Heart left ventricle (tissue), 16 donors: Measurements from ENCODE around the gene STON1. TPM values are rescaled to one million over a fixed set of nuclear protein-coding genes. Genes with fewer than 3 reads are reported as not detected.

ENCODE experiments used
- ATAC-seq, 4 donors: fragments of 200-7000 bp; cut with Tn5 transposase; one replicate each; pipeline ENCODE4 v1.9.1; 2020 to 2022; ENCODE audit warnings: moderate library complexity in 4 of 4, mild to moderate bottlenecking in 3 of 4, moderate number of reproducible peaks in 1 of 4
- DNase-seq, 5 donors: peaks; one replicate each; pipeline ENCODE4 v3.0.0-alpha.2; 2020
- H3K27ac ChIP-seq, 12 donors: fragments of 200-600 bp; sonication (generic) in 4 of 12; one replicate each; pipeline versions ENCODE4 v1.5.0 to v1.8.0; 2016 to 2022; ENCODE audit warnings: mild to moderate bottlenecking in 2 of 12
- H3K27me3 ChIP-seq, 9 donors: fragments of 200-600 bp; sonication (generic) in 2 of 9; one replicate each; pipeline versions ENCODE4 v1.5.1 to v1.8.0; 2016 to 2022; ENCODE audit warnings: mild to moderate bottlenecking in 3 of 9
- H3K36me3 ChIP-seq, 9 donors: fragments of 200-600 bp; sonication (generic) in 2 of 9; one replicate each; pipeline versions ENCODE4 v1.5.0 to v1.8.0; 2018 to 2022; ENCODE audit warnings: mild to moderate bottlenecking in 2 of 9
- H3K4me1 ChIP-seq, 12 donors: fragments of 200-600 bp; sonication (generic) in 4 of 12; one replicate each; pipeline versions ENCODE4 v1.5.0 to v1.8.0; 2016 to 2022; ENCODE audit warnings: mild to moderate bottlenecking in 3 of 12
- H3K4me3 ChIP-seq, 12 donors: fragments of 200-600 bp; sonication (generic) in 4 of 12; one replicate each; pipeline versions ENCODE4 v1.5.0 to v1.8.0; 2017 to 2022; ENCODE audit warnings: mild to moderate bottlenecking in 9 of 12, moderate library complexity in 4 of 12
- H3K9me3 ChIP-seq, 12 donors: fragments of 200-600 bp; sonication (generic) in 4 of 12; one replicate each; pipeline versions ENCODE4 v1.5.0 to v1.8.0; 2016 to 2022; ENCODE audit warnings: mild to moderate bottlenecking in 1 of 12
- POLR2A ChIP-seq, 2 donors: fragments of 450-650 bp; IDR thresholded peaks; one replicate each; pipeline ENCODE4 v1.6.1; 2017; ENCODE audit warnings: antibody characterized with exemption in 2 of 2, mild to moderate bottlenecking in 2 of 2, moderate library complexity in 2 of 2
- WGBS, 4 donors: extraction: QIAGEN DNeasy Blood & Tissue Kit in 2 of 4; methylation state at CpG; one replicate each; pipeline versions ENCODE4 v1.1.5 to v1.1.7; 2013 to 2018; 5-methylcytosine and 5-hydroxymethylcytosine counted together
- intact Hi-C, 10 donors: fragments of 100-400 bp; cut with DNase I; formaldehyde crosslinking; loops; one replicate each; pipeline versions ENCODE4 v1.11.1 to v1.14.2; 2022
- polyA plus RNA-seq, 2 donors: library from polyadenylated mRNA; stranded (reverse); fragments of 200-250 nt; gene quantifications; one replicate each; pipeline ENCODE4 v1.2.3, GENCODE V29; 2013
- total RNA-seq, 9 donors: library from RNA; depleted of rRNA in 2 of 9; stranded (reverse); fragments of >200 nt in 2 of 9; fragmentation: NEBNext Ultra II Directional in 3 of 9; extraction: Animal tissue kit (Norgen Biotek cat#: 25700) in 3 of 9; gene quantifications; one replicate each; pipeline versions ENCODE4 v1.1.0 to v1.2.4, GENCODE V29; 2016 to 2023
- TF ChIP-seq, protein P1 (sequence below), 12 donors: fragments of 200-600 bp; sonication (generic) in 4 of 12; IDR thresholded peaks; one replicate each; pipeline versions ENCODE4 v1.5.0 to v1.8.0; 2018 to 2022; ENCODE audit warnings: antibody characterized with exemption in 12 of 12, mild to moderate bottlenecking in 5 of 12
- donor health status: ischemic (EF 13 %, LVEDD 7.1; RV severe dilation, severe dysfunction).
- donor health status: healthy with polysubstance abuse.
- donor health status: DM: no; HTN: yes; CAD: no.
- donor health status: DM: no; HTN: no; CAD: no.
- donor health status: ischemic (EF 25% LVEDD 6.9; RV normal size, moderate dysfunction).
- donor health status: ischemic (EF 25% LVEDD 5.7; RV mildly dilated, moderate dysfunction).
- donor health status: healthy.
- donor health status: DM: yes; HTN: yes; CAD: no.
- donor health status: ischemic (EF 35%, LVEDD 5.7; RV mildly dilated, moderate dysfunction).
- donor health status: nonischemic (EF 11% LVEDD 7.7; RV severe dilation, severe dysfunction).
- donor health status: DM: yes; HTN: yes; CAD: no.
- donor health status: PGD.
- donor health status: ischemic (EF 29% LVEDD 5.4; RV normal size, mild dysfunction).
- donor health status: nonischemic (EF 23%, LVEDD 6.1; RV moderate dilation, normal function).

STON1 gene
- total and polyA plus RNA-seq, 11 donors: 2.6 to 8.6 (median 4.4) TPM

DNA sequence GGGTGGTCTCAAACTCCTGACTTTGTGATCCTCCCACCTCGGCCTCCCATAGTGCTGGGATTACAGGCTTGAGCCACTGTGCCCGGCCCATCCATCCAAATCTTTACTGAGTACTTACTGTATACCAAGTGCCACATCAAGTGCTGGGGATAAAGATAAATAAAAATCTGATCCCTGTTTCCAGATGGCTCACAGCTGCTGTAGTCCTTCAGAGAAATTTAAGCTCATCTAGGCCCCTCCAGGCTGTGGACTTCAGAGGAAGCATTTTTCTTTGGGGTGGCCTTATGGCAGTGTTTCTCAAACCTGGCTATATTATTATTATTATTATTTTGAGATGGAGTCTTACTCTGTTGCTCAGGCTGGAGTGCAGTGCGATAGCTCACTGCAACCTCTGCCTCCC lies 54.0 kb downstream of the STON1 start:
- Histone ChIP-seq H3K4me3 (no peak overlapping the region), H3K27ac (no peak overlapping the region), H3K9me3 (no peaks in the 10 kb centered on the region), H3K4me1 (peaks cover 0 to 2% (median 0%) of the 10 kb centered on the region in 12 donors), H3K27me3 (no peaks in the 10 kb centered on the region), H3K36me3 (peaks cover 0 to 13% (median 0%) of the 10 kb centered on the region in 9 donors)
- ATAC-seq (no peak), DNase-seq (no peak)
- 97 to 98% (median 97%) methylated on average over 3 of the region's 3 CpGs for WGBS, 4 donors
- TF ChIP-seq, protein P1, sequence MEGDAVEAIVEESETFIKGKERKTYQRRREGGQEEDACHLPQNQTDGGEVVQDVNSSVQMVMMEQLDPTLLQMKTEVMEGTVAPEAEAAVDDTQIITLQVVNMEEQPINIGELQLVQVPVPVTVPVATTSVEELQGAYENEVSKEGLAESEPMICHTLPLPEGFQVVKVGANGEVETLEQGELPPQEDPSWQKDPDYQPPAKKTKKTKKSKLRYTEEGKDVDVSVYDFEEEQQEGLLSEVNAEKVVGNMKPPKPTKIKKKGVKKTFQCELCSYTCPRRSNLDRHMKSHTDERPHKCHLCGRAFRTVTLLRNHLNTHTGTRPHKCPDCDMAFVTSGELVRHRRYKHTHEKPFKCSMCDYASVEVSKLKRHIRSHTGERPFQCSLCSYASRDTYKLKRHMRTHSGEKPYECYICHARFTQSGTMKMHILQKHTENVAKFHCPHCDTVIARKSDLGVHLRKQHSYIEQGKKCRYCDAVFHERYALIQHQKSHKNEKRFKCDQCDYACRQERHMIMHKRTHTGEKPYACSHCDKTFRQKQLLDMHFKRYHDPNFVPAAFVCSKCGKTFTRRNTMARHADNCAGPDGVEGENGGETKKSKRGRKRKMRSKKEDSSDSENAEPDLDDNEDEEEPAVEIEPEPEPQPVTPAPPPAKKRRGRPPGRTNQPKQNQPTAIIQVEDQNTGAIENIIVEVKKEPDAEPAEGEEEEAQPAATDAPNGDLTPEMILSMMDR (IDR thresholded peaks at IDR 0.05): no peak
- TF ChIP-seq POLR2A (IDR thresholded peaks at IDR 0.05): no peak
- intact Hi-C loops: loop anchor here in 6 of 10 donors (10.0 kb wide), 5 partner anchors 49 to 279 kb away; partner anchors contain the start of gene STON1 (in 2 of the 6)

- Histone ChIP-seq H3K27me3 (no peaks in the 10 kb centered on the region), H3K4me3 (no peak overlapping the region), H3K4me1 (peaks cover 0 to 4% (median 0%) of the 10 kb centered on the region in 12 donors), H3K36me3 (peaks cover 0 to 13% (median 0%) of the 10 kb centered on the region in 9 donors), H3K27ac (no peak overlapping the region), H3K9me3 (no peaks in the 10 kb centered on the region)
- ATAC-seq: no peak
- no peak for TF ChIP-seq POLR2A (IDR thresholded peaks at IDR 0.05)
- TF ChIP-seq, protein P1 (IDR thresholded peaks at IDR 0.05): no peak
- intact Hi-C loops: loop anchor here in 6 of 10 donors (10.0 kb wide), 5 partner anchors 50 to 280 kb away; partner anchors contain the start of gene STON1 (in 2 of the 6)
- WGBS, 4 donors: 98 to 100% (median 98%) methylated on average over 4 of the region's 4 CpGs
- DNase-seq: no peak
Observed at GRCh38 chr2:48584551-48584950, 54.6 kb downstream of the STON1 start.

GRCh38 chr2:48586433-48586832 lies 56.5 kb downstream of the STON1 start:
- Histone ChIP-seq H3K27ac (no peak overlapping the region), H3K27me3 (no peaks in the 10 kb centered on the region), H3K9me3 (no peaks in the 10 kb centered on the region), H3K4me3 (no peak overlapping the region), H3K4me1 (peaks cover 0 to 4% (median 0%) of the 10 kb centered on the region in 12 donors), H3K36me3 (peaks cover 0 to 4% (median 0%) of the 10 kb centered on the region in 9 donors)
- no peak for ATAC-seq
- no peak for TF ChIP-seq POLR2A (IDR thresholded peaks at IDR 0.05)
- TF ChIP-seq, protein P1 (IDR thresholded peaks at IDR 0.05): no peak
- intact Hi-C loops: loop anchor here in 8 of 10 donors (5.0 to 10.0 kb wide), 8 partner anchors 52 to 282 kb away; partner anchors contain the start of gene STON1 (in 6 of the 8)
- DNase-seq: no peak
- WGBS, 4 donors: 53 to 64% (median 62%) methylated on average over 4 of the region's 4 CpGs

- Histone ChIP-seq H3K27me3 (no peaks in the 10 kb centered on the region), H3K27ac (no peak overlapping the region), H3K9me3 (no peaks in the 10 kb centered on the region), H3K36me3 (peaks cover 0 to 7% (median 0%) of the 10 kb centered on the region in 9 donors), H3K4me1 (peaks cover 0 to 4% (median 0%) of the 10 kb centered on the region in 12 donors), H3K4me3 (no peak overlapping the region)
- TF ChIP-seq, protein P1 (IDR thresholded peaks at IDR 0.05): no peak
- TF ChIP-seq POLR2A (IDR thresholded peaks at IDR 0.05): no peak
- ATAC-seq (no peak), DNase-seq (no peak)
- intact Hi-C loops: loop anchor here in 8 of 10 donors (5.0 to 10.0 kb wide), 8 partner anchors 53 to 283 kb away; partner anchors contain the start of gene STON1 (in 6 of the 8)
- whole genome bisulfite sequencing, 4 donors: 73 to 85% (median 80%) methylated on average over 4 to 5 of the region's 5 CpGs
Observed at GRCh38 chr2:48587560-48587959, 57.6 kb downstream of the STON1 start.
